Memory B cell (primary cell): ENCODE data around the gene CCDC3.

Source experiments
- ATAC-seq: fragments of 150-1000 bp; cut with Tn5 transposase; 2 replicates; pipeline ENCODE4 v1.10.0; 2021; ENCODE audit warnings: low read depth, mild to moderate bottlenecking, moderate library complexity
- DNase-seq, 2 donors: peaks; one replicate each; pipeline ENCODE4 v3.0.0; 2022; ENCODE audit warnings: low spot score in 2 of 2
- H3K27ac Mint-ChIP-seq: one replicate; pipeline ENCODE4 v1.8.0; 2022; ENCODE audit warnings: mild to moderate bottlenecking, moderate library complexity, mixed read lengths
- H3K27me3 Mint-ChIP-seq: one replicate; pipeline ENCODE4 v1.8.0; 2022; ENCODE audit warnings: mixed read lengths
- H3K36me3 Mint-ChIP-seq: one replicate; pipeline ENCODE4 v1.8.0; 2022; ENCODE audit warnings: mild to moderate bottlenecking, mixed read lengths
- H3K4me1 Mint-ChIP-seq: one replicate; pipeline ENCODE4 v1.8.0; 2022; ENCODE audit warnings: mixed read lengths
- H3K4me3 Mint-ChIP-seq: one replicate; pipeline ENCODE4 v1.8.0; 2022; ENCODE audit warnings: mild to moderate bottlenecking, moderate library complexity, mixed read lengths
- H3K9me3 Mint-ChIP-seq: one replicate; pipeline ENCODE4 v1.8.0; 2022; ENCODE audit warnings: mixed read lengths

The CCDC3 gene

DNA sequence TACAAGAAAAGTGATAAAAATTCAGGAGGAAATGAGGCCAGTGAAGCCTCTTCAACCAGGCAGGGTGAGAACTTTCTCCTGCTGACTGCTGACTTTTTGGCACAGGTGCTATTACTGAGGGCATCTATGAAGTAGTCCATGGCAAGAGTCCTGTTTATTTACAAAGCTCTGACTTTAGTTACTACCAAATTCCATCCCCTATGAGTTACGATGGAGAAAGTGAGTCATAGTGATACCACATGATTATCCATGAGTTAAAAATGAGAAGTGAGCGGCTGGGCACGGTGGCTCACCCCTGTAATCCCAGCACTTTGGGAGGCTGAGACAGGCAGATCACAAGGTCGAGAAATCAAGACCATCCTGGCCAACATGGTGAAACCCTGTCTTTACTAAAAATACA lies 19.9 kb downstream of the CCDC3 start:
- DNase-seq: no peak
- Mint-ChIP-seq H3K4me1 (no peaks in the 10 kb centered on the region), H3K36me3 (no peaks in the 10 kb centered on the region), H3K4me3 (no peak overlapping the region), H3K27ac (no peak overlapping the region), H3K9me3 (peaks cover 2% of the 10 kb centered on the region), H3K27me3 (peaks cover 10% of the 10 kb centered on the region)
- ATAC-seq: no peak

DNA sequence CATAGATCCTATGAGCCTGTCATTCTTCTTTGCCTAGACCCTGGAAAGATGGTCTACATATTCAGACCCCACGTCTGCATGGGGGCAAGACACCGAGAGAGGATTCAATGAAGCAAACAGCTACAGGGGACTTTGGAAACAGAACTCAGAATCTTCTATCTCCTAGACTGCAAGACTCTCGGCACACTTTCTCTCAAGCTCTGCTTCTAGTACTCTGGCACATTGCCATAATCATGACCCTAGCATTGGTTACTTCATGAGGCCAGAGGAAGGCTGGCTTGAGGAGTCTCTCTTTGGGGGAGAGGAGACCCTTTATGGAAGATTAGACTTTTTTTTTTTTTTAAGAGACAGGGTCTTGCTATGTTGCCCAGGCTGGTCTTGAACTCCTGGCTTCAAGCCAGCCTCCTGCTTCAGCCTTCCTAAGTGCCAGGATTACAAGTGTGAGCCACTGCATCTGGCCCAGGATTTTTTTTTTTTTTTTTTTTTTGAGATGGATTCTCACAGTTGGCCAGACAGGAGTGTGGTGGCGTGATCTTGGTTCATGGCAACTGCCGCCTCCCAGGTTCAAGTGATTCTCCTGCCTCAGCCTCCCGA lies 20.7 kb downstream of the CCDC3 start:
- H3K4me1 Mint-ChIP-seq: no peaks in the 10 kb centered on the region
- H3K9me3 Mint-ChIP-seq: peaks cover 2% of the 10 kb centered on the region
- no peaks in the 10 kb centered on the region for H3K36me3 Mint-ChIP-seq
- peaks cover 12% of the 10 kb centered on the region for H3K27me3 Mint-ChIP-seq
- ATAC-seq (no peak), DNase-seq (no peak)
- H3K4me3 Mint-ChIP-seq: no peak overlapping the region
- H3K27ac Mint-ChIP-seq: no peak overlapping the region

DNA sequence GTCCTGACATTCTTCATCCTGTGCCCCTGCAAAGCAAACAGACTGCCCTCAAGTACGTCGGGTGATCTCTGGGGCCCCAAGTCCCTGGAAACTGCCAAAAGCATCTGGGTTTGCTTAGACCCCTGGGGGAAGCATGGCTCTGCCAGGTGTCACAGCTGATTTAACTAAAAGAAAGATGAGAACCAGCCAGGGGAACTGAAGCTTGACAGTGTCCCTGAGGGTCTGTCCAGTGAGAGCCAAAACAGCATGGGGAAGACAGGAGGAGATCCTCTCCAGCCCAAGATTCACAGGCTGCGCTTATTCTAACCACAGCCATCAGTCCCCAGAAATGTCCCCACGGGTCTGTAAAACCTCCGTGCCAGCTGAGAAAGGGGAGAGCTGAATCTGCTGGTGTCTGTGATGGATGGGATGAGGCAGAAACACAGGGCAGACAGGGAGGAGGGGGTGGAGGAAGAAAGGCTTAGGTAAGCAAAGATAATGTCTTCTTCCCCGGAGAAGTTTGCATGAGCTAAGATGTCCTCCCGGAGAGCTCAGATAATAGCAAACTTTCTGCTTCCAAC lies 21.3 kb downstream of the CCDC3 start:
- peaks cover 13% of the 10 kb centered on the region for H3K27me3 Mint-ChIP-seq
- ATAC-seq (no peak), DNase-seq (no peak)
- H3K36me3 Mint-ChIP-seq: no peaks in the 10 kb centered on the region
- no peaks in the 10 kb centered on the region for H3K9me3 Mint-ChIP-seq
- no peaks in the 10 kb centered on the region for H3K4me1 Mint-ChIP-seq
- H3K27ac Mint-ChIP-seq: no peak overlapping the region
- H3K4me3 Mint-ChIP-seq: no peak overlapping the region

DNA sequence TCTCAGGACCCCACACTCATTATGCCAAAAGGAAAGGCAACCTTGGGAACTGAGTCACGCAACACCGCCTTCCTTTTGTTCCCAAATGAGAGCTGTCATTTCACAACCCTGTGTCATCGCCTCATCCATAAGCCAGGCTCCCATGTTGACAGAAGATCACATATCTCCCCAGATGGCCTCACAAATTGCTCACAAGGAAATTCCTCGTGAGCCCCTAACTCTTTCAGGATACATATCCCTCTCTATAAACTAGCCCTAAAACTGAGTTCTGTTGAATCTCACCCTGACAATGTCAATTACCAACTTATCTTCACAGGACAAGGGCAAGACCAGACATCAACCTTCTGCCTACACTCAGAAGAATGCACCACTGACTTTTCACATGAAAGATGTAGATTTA lies 22.6 kb downstream of the CCDC3 start:
- no peak overlapping the region for H3K27ac Mint-ChIP-seq
- H3K27me3 Mint-ChIP-seq: peaks cover 14% of the 10 kb centered on the region
- no peaks in the 10 kb centered on the region for H3K4me1 Mint-ChIP-seq
- H3K9me3 Mint-ChIP-seq: no peaks in the 10 kb centered on the region
- ATAC-seq: no peak
- H3K4me3 Mint-ChIP-seq: no peak overlapping the region
- no peak for DNase-seq
- H3K36me3 Mint-ChIP-seq: no peaks in the 10 kb centered on the region

DNA sequence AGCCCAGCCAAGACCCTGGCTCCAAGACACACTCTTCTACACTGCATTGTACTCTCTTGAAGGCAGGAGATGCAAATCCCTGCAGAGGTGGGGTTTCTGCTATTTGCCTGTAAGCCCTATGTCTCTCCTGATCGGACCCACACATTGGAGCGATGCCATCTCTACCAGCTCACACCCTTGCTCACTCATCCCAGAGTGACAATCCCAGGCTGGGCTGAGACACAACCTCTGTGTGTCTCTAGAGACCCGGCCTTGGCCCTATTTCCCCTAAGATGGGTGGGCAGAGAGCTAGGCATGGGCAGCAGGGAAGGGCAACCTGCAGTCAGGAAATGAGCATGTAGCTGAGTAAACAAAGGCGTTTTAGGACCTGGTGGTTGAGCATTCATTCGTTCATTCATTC lies 25.6 kb downstream of the CCDC3 start:
- H3K27me3 Mint-ChIP-seq: peaks cover 19% of the 10 kb centered on the region

DNA sequence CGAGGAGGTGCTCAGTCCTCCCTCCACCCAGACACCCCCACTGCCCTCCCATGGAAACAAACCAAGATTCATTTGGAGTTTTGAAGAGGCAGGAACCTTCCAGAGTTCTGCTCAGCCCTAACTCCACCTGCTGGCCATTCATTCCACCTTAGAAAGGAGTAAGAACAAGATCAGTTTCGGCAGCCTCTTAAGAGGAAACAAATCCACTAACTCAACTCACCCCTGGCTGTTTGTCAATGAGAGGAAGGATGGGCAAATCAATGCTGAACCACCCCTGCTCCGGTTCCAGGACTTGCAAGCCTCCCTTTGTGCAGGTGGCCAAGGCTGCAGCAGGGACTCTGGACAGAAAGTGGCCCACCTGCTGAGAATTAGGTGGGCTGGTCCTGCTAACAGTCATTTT lies 26.2 kb downstream of the CCDC3 start:
- H3K9me3 Mint-ChIP-seq: peaks cover 2% of the 10 kb centered on the region

More for the DNA sequence above, 25.6 kb downstream of the CCDC3 start:
- Mint-ChIP-seq H3K4me1 (no peaks in the 10 kb centered on the region), H3K4me3 (no peak overlapping the region), H3K9me3 (peaks cover 2% of the 10 kb centered on the region), H3K36me3 (no peaks in the 10 kb centered on the region), H3K27ac (no peak overlapping the region)
- ATAC-seq (no peak), DNase-seq (no peak)

DNA sequence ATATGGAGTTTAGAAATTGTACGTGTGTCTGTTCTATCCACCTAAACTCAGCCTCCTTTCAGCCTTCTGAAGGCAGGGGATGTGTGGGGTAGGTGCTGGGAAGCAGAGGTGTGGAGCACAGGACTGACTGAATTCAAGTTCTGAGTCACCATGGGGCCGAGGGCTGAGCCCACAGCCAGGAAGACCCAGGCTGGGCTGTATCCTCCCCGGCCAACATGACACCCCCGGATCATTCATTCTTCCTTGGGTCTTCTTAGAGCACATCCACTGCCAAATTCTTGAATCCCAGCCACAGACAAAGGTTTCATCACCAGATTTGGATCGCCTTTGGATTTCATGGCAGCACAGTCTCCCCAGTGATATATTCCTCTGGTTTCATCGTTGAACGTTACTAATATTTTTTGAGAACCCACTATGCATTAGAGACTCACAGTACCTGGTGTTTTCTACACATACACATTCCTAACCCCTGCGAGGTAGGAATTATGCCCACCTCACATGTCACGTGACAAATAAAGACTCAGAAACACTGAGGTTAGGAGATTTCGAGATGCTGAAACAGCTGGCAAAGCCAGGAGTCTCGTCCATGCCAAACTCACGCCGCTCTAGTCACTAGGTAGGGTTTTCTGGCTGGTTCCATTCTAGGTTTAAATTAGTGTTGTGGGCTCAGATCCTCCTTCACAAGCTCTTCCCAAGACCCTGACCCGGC lies 26.9 kb downstream of the CCDC3 start:
- H3K4me3 Mint-ChIP-seq: no peak overlapping the region
- ATAC-seq: no peak

More for the DNA sequence above, 26.2 kb downstream of the CCDC3 start:
- no peak overlapping the region for H3K27ac Mint-ChIP-seq
- DNase-seq (no peak), ATAC-seq (no peak)
- H3K36me3 Mint-ChIP-seq: no peaks in the 10 kb centered on the region
- no peaks in the 10 kb centered on the region for H3K4me1 Mint-ChIP-seq
- H3K4me3 Mint-ChIP-seq: no peak overlapping the region
- peaks cover 19% of the 10 kb centered on the region for H3K27me3 Mint-ChIP-seq

DNA sequence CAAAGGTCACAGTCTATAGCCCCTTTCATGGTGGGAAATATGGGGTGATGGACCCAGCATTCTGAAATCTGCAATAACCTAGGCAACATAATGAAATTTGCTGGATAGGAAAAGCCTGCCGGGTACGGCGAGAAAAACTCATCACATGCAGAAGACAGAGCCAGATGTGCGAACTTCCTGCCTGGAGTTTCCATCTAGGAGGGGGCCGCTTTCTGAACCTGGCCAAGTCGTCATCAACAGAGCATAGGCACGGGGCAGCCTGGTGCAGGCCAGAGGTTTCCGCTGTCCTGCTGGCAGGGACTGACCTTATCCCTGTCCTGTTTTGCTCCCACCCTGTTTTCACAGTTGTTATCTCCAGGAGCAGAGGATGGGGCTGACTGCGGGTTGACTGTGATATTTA lies 27.4 kb downstream of the CCDC3 start:
- Mint-ChIP-seq H3K4me1 (peaks cover under 1% of the 10 kb centered on the region), H3K36me3 (no peaks in the 10 kb centered on the region), H3K27ac (no peak overlapping the region), H3K9me3 (peaks cover 3% of the 10 kb centered on the region), H3K4me3 (no peak overlapping the region), H3K27me3 (peaks cover 17% of the 10 kb centered on the region)
- DNase-seq (no peak), ATAC-seq (no peak)

More for the DNA sequence above, 26.9 kb downstream of the CCDC3 start:
- Mint-ChIP-seq H3K9me3 (peaks cover 2% of the 10 kb centered on the region), H3K36me3 (no peaks in the 10 kb centered on the region), H3K27ac (no peak overlapping the region), H3K27me3 (peaks cover 19% of the 10 kb centered on the region), H3K4me1 (no peaks in the 10 kb centered on the region)
- DNase-seq: no peak

DNA sequence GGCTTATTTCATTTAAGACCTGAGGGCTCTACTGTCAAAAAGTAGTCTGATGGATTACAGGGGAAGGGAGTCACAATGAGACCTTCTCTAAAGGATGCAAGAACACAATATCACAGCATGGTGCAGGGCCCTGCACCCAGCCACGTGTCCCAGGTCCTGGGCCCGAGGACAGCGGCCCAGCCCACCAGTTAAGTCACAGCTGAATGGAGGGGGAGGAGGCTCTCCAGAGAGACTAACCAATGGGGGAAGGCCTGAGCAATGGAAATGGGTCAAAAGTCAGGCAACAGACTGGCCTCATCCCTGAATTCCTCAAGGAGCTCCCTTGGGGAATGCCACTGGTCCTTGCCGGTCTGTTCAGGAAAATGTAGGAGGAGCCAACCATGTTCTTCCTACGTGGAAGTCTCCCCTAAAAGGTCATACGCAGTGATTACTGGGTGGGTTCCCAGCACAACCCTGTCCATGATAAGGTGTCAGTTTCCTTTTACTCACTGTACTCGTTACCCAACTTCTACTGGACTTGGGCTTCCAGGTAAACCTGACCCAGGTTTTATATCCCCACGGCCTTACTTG lies 28.3 kb downstream of the CCDC3 start:
- H3K27ac Mint-ChIP-seq: no peak overlapping the region
- ATAC-seq: no peak
- H3K4me1 Mint-ChIP-seq: peaks cover 3% of the 10 kb centered on the region
- H3K9me3 Mint-ChIP-seq: peaks cover 10% of the 10 kb centered on the region
- DNase-seq: no peak
- H3K27me3 Mint-ChIP-seq: peaks cover 17% of the 10 kb centered on the region
- no peaks in the 10 kb centered on the region for H3K36me3 Mint-ChIP-seq
- H3K4me3 Mint-ChIP-seq: no peak overlapping the region

DNA sequence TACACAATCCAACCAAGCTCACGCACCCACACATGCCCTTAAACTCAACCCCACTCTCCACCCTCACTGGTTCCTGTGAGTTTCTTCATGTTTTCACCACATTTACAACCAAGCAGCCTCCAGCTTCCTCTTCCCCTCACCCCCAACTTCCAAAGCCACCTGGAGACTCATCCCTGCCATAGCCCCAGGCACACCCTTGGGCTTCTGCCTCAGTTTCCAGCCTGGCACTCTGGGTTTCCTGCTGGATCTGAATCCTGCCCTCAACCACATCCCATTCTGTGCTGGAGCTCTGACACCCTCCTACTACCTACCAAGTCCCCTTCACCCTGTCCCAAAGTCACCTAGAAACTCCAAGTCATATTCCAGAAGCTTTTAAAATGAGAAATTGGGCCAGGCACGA lies 29.4 kb downstream of the CCDC3 start:
- DNase-seq (no peak), ATAC-seq (no peak)
- H3K27ac Mint-ChIP-seq: no peak overlapping the region
- peaks cover 3% of the 10 kb centered on the region for H3K4me1 Mint-ChIP-seq
- H3K27me3 Mint-ChIP-seq: peaks cover 14% of the 10 kb centered on the region
- peaks cover 3% of the 10 kb centered on the region for H3K36me3 Mint-ChIP-seq
- no peak overlapping the region for H3K4me3 Mint-ChIP-seq
- H3K9me3 Mint-ChIP-seq: peaks cover 17% of the 10 kb centered on the region

DNA sequence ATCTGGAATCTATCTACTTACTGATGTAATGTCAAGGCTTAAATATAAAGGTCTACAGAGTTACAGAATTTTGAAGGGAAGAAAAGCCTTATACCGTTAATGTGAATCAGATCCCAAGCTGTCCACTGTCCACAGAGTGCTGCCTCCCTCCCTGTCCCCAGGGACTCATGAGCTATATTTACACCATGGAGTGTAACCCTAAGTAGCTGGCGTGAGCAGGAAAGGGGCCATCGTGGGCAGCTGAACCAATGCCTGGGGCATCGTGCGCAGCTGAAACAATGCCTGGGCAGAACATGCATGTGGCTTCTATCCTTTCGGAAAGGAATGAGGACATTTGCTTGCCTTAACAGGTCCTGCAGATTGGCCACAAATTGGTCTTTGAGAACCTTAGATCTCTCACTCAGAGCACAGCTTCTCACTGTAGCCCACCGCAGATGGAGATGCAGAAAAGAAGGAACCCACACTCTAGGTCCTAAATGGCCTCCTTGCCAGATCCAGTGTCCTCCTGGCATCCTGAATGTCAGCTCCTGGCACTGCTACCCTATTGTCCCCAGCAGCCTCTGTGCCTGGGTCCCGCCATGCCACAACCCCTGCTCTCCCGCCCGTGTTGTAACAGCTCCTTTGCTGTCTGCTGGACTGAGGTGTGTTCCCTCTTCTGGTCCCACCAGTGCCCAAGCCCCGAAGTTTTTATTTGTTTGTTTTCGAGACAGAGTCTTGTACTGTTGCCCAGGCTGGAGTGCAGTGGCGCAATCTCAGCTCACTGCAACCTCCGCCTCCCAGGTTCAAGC lies 30.3 kb downstream of the CCDC3 start:
- DNase-seq (no peak), ATAC-seq (no peak)
- peaks cover 20% of the 10 kb centered on the region for H3K9me3 Mint-ChIP-seq
- no peak overlapping the region for H3K27ac Mint-ChIP-seq
- H3K4me1 Mint-ChIP-seq: peaks cover 3% of the 10 kb centered on the region
- no peak overlapping the region for H3K4me3 Mint-ChIP-seq
- peaks cover 16% of the 10 kb centered on the region for H3K27me3 Mint-ChIP-seq
- H3K36me3 Mint-ChIP-seq: peaks cover 3% of the 10 kb centered on the region

DNA sequence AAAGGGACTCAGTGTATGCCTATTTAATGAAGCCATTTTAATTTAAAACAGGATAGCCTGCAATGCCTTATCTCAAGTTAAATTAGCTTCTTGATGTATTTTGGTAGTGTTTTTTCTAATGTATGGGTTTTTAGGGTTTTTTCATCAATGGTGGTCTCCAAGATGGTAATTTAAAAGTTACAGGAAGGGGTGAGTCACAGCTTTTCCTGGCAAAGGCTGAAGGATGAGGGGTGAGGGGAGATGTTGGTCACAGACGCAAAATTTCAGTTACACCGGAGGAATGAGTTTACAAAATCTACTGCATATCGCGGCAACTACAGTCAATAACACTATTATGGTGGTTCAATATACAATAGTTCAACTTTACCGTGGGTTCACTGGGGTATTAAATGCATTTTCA lies 31.6 kb downstream of the CCDC3 start:
- ATAC-seq (no peak), DNase-seq (no peak)
- H3K27me3 Mint-ChIP-seq: peaks cover 14% of the 10 kb centered on the region
- peaks cover 3% of the 10 kb centered on the region for H3K4me1 Mint-ChIP-seq
- H3K27ac Mint-ChIP-seq: no peak overlapping the region
- peaks cover 20% of the 10 kb centered on the region for H3K9me3 Mint-ChIP-seq
- H3K36me3 Mint-ChIP-seq: peaks cover 3% of the 10 kb centered on the region
- no peak overlapping the region for H3K4me3 Mint-ChIP-seq

DNA sequence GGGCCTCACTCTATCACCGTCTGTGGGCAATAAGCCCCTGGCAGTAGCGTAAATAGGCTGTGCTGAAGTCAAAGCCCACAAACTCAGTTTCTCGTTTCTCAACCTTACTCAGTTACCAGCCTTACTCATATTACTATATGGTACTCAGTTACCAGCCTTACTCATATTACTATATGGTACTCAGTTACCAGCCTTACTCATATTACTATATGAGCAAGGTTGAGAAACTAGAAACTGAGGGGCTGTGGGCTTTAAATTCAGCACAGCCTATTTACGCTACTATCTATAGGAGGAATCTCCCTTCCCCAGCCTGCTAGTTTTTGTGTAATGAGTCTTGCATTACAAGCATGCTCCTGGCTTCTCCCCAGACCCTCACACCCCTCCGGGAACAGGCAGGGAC lies 35.4 kb downstream of the CCDC3 start:
- ATAC-seq: no peak

DNA sequence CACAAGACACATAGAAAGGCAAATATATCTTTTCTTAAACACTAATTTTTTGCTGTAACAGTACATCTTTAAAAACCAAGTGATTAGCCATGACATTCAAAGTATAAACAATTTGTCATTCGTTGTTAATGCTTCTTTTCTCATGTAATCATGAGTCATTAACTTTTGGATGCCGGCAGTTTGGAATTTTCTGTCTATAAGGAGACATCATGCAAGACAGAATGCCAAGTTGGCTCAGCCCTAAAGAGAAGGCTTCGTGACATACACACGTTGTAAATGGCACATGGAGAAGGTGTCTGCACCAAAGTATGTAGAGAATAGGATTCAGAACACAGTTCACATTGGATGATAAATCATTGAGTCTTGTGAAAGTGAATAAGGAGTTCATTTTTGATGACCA lies 35.9 kb downstream of the CCDC3 start:
- peaks cover 18% of the 10 kb centered on the region for H3K9me3 Mint-ChIP-seq
- H3K27ac Mint-ChIP-seq: no peak overlapping the region
- H3K36me3 Mint-ChIP-seq: peaks cover 3% of the 10 kb centered on the region
- no peak for DNase-seq
- peaks cover 13% of the 10 kb centered on the region for H3K27me3 Mint-ChIP-seq
- peaks cover 3% of the 10 kb centered on the region for H3K4me1 Mint-ChIP-seq
- ATAC-seq: no peak
- H3K4me3 Mint-ChIP-seq: no peak overlapping the region

More for the DNA sequence above, 35.4 kb downstream of the CCDC3 start:
- Mint-ChIP-seq H3K27me3 (peaks cover 13% of the 10 kb centered on the region), H3K36me3 (peaks cover 3% of the 10 kb centered on the region), H3K4me3 (no peak overlapping the region), H3K27ac (no peak overlapping the region), H3K9me3 (peaks cover 18% of the 10 kb centered on the region), H3K4me1 (peaks cover 3% of the 10 kb centered on the region)
- no peak for DNase-seq
